ENCODE data around the gene POLG2.

- no peak for TF ChIP-seq REST (IDR thresholded peaks at IDR 0.05)
- no peak for TF ChIP-seq ATF3 (IDR thresholded peaks at IDR 0.05)
- no peak for TF ChIP-seq EGR1 (IDR thresholded peaks at IDR 0.05; ENCODE audit: low read depth in 2 of 2)
- TF ChIP-seq CTCF (IDR thresholded peaks at IDR 0.05; ENCODE audit: low read depth, low read length, missing input control): no peak
- TF ChIP-seq RAD21 (IDR thresholded peaks at IDR 0.05): no peak
Measured at GRCh38 chr17:64480951-64481350, 15.9 kb downstream of the POLG2 start.

Measured in liver (tissue), 3 donors.